Nucleus accumbens (tissue), 56 donors: ENCODE results near the gene NR1H3.
"Not testable (repeated sequence)": the region's sequence is repeated elsewhere in the genome, so short reads cannot be mapped to it uniquely, and the experiment has no call there.

Experiments
- DNase-seq, 56 donors: peaks; one replicate each; lab custom pipeline; 2025; lab: John Stamatoyannopoulos, UW

Gene NR1H3

DNA sequence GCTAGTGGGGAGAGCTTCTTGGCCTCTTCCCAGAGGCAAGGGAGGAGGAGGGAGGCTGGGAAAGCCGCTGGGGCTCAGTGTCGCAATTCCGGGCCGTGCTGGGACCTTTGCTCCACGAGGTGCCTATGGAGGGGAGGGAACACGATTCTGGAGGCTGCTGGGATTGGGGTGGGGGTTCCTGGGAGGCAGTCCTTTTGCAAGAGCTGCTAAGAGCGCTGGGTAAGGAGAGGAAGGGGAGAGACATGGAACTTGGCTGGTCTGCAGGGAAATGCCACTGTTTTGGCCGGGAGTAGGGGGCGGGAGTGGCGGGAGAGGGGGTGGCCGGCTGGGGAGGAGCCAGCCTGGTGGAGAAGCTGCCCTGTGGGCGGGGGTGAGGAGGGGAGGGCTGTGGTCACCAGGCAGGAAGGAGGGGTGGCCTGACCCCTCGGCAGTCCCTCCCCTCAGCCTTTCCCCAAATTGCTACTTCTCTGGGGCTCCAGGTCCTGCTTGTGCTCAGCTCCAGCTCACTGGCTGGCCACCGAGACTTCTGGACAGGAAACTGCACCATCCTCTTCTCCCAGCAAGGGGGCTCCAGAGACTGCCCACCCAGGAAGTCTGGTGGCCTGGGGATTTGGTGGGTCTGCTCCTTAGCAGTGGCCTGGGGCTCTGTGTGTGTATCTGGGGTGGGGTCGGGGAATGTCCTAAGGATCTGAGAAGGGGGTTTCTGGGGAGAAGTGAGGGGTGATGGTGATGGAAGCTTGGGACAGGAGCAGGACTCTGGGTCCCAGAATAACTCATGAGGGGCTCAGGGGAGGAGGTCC, at the start of gene NR1H3:
Gene NR1H3, plus strand, starts transcription at position 480 of the 800 bp plus-strand sequence. CDS start 1,221 bp downstream, outside the sequence.
- peak in 29 of 56 donors; percentile 14 to 67 (median 36) for DNase-seq

- DNase-seq, result not testable (repeated sequence)
Measured at GRCh38 chr11:47208008-47208552, 49.7 kb upstream of the NR1H3 start.

DNA sequence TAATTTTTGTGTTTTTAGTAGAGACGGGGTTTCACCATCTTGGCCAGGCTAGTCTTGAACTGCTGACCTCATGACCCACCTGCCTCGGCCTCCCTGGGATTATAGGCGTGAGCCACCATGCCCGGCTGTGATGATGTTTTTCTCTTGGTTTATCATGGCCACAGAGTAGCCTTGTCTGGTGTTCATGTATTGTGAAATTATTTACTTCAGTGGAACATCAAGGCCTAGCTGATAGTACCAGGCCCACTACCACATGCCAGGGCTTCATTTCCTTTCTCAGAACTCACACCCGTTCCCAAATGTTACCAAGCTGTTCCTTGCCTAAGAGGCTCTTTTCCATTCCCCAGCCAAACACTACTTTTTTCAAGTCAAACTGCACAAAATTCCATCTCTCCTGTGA, 49.2 kb upstream of the NR1H3 start:
- DNase-seq, result no peak

DNA sequence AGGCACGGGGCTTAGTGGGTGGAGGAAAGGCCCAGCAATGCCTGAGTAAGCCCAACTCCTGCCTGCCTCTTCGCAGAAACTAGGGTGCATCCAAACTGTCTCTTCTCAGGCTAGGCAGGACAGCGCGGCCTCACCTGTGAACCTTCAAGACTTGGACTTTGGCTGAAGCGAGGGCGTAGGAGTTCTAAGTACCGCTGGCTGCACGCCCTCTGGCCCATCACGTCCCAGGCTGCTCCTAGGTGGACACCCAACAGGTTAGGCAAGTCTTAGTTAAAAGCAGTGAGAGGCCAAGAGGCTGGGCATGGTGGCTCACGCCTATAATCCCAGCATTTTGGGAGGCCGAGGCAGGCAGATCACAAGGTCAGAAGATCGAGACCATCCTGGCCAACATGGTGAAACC, 44.9 kb upstream of the NR1H3 start:
- no peak for DNase-seq

DNA sequence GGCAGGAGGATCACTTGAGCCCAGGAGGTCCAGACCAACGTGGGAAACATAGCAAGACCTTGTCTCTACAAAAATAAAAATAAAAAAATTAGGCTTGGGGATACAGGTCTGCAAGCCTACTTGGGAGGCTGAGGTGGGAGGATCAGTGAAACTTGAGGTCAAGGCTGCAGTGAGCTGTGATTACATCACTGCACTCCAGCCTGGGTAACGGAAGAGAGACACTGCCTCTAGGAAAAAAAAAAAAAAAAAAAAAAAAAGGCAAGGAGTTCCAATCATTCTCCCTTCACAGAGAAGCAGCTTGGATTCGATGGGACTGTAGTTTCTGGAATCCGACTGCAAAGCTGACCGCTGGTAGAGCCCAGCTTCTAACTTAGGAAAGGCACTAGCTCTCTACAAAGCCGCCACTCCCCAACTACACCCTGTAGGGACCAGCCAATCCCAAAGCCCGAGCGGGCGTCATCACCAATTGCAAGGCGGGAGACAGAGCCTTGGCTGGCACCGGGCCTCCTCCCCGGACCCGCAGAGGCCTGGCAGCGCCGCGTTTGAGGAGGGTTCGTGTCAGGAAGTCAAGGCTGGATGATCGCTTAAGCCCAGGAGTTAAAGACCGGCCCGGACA, 43.7 kb upstream of the NR1H3 start:
- peak; percentile 49 to 96 (median 88) for DNase-seq

GRCh38 chr11:47215366-47215910, 42.4 kb upstream of the NR1H3 start:
- DNase-seq, result peak in 1 of 56 donors; percentile 15

DNA sequence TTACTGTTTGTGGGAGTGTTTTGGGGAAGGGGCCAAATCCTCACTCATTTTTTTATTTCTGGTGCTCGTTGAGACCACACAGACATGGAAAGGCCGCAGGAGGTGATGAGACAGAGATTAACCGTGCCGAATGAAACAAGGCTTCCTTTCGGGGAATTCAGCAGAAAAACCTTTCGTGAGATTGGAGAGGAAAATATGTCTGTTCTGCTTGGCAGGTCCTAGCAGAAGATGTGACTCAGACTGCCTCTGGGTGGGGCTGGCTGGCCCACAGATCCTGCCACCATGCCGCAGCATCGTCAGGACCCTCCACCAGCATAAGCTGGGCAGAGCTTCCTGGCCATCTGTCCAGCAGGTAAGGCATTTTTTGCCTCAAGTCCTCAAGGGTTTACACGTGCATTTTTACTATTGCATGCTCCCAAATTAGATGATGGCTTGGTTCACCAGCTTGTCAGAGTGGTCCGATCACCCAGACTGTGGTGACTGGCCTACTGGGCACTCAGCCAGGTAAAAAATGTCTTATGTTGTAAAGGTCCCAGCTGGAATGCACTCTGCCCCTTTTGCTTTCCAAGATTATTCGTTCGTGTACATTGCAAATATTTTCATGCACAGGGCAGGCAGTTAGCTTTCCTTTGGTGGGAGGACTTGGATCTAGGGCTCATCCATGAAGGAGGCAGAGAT, 41.5 kb upstream of the NR1H3 start:
- peak in 7 of 56 donors; percentile 2 to 61 (median 6) for DNase-seq

DNA sequence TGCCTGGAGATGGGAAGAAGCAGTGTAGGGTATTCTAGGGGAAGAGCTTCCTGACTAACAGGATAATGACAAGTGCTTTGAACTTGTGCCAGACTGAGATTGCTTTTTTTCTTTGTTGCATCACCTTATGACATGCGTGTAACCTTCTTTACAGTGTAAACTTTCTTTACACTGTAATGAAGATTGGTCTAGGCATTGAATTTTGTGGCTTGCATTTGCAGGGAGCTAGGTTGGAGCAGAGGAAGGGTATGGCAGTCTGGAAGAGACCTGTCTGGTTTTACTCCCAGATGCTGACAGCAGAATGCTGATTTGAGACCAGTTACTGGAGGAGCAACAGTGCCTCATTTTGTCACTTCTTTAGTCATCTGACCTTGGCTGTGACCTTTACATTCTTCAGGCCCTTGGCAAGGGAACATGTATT, 37.4 kb upstream of the NR1H3 start:
- DNase-seq, result no peak

DNA sequence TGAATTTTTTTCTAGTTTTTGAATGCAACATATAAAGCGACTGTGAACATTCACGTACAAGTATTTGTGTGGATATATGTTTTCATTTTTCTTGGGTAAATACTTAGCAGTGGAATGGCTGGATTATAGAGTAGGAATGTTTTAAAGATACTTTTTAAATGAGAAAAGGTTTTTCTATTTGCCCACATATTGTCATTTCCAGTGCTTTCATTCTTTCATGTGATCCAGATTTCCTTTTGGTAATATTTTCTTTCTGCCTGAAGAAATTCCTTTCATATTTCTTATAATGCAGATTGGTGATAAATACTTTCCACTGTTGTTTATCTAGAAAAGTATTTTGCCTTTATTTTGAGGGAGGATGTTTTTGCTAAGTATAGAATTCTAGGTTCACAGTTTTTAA, 35.1 kb upstream of the NR1H3 start:
- DNase-seq, result no peak

DNA sequence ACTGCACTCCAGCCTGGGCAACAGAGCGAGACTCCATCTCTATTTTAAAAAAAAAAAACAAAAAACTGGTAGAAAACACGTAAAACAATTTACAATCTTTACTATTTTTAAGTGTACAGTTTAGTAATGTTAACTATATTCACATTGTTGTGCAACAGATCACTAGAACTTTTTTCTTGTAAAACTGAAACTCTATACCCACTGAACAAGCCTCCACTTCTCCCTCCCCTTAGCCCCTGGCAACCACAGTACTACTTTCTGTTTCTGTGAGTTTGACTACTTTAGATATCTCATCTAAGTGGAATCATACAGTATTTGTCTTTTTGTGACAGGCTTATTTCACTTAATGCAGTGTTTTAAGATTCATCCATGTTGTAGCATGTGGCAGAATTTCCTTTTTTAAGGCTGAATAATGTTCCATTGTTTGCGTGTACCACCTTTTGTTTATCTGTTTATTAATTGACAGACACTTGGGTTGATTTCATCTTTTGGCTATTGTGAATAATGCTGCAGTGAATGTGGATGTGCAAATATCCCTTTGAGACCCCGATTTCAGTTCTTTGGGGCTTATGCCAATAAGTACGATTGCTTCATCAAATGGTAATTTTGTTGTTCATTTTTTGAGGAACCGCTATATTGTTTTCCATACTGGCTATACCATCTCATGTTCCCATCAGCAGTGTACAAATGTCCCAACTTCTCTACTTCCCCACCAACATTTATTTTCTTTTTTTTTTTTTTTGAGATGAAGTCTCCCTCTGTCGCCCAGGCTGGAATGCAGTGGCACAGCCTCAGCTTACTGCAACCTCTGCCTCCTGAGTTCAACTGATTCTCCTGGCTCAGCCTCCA, 32.0 kb upstream of the NR1H3 start:
- DNase-seq, result no peak

DNA sequence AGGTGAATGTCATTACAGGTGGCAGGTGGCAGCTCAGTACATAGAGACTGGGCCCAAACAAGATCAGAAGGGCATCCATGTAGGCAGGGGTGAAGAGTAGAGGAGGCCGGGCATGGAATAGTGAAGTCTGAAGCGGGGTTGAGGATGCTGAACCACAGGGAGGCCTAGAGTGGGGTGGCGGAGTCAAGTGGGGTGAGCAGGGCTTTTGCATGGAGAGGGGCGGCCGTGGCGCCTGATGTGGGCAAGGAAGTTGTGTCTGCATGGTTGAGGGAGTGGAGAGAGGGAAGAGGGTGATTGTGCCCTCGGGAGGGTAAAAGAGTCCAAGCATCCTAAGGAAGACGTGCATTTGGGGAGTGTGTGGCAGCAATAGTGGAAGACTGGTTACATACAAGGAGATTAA, 28.6 kb upstream of the NR1H3 start:
- no peak for DNase-seq

- DNase-seq, result no peak
Measured at GRCh38 chr11:47233051-47233450, 24.7 kb upstream of the NR1H3 start.

DNA sequence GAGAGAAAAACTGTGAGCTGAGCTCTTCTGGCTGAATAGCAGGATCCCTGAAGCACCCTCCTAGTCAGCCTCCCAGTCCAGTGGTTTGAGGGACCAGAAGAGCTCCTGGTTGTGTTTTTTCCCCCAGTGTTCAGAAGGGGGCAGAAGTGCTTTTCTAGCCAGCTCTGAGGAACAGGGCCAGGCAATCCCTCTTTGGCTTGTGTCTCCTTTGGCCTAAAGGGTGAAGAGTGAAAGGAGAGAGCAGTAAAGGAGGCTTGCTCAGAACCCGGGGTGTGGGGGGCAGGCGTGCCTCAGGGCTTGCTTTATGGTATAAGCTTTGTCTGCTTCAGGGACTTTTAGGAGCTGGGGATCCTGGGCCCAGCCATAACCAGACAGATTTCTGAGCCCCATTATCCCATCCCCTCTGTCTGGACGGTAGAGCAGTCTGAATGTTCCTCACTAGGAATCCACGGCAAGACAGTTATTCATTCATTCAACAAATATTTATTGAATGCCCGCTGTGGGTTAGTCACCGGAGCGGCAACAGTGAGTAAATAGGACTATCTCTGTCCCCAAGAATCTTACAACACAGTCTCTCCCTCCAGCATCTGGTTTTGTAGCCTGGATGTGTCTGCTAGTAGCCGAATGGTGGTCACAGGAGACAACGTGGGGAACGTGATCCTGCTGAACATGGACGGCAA, 23.7 kb upstream of the NR1H3 start:
- peak in 4 of 56 donors; percentile 2 to 16 (median 11) for DNase-seq

DNA sequence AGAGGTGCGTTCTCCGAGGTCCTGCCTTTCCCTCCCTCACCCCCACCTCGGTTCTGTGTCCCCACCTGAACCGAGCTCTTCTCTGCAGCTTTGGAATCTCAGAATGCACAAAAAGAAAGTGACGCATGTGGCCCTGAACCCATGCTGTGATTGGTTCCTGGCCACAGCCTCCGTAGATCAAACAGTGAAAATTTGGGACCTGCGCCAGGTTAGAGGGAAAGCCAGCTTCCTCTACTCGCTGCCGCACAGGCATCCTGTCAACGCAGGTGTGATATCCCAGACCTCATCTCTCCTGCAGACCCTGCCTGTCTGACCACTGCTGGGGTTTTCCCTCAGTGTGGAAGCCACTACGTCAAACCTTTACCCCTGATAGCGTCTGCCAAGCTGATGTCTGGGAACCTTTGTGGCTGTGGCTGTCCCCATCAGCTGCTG, 23.1 kb upstream of the NR1H3 start:
- DNase-seq, result peak in 1 of 56 donors; percentile 17

DNA sequence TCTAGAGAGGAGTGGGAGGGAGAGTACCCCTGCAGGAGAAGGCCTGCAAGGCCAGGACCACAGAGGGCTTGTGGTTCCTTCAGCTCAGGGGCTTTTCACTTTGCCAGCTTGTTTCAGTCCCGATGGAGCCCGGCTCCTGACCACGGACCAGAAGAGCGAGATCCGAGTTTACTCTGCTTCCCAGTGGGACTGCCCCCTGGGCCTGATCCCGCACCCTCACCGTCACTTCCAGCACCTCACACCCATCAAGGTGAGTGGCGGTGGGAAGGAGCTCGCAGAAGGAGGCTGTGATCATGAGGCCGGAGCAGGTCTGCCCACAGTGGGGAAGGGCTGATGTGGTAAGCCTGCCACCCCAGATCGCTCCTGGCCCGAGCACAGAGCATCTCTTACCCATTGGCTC, 22.6 kb upstream of the NR1H3 start:
- DNase-seq, result no peak

GRCh38 chr11:47236482-47236881, 21.3 kb upstream of the NR1H3 start:
- DNase-seq, result no peak

DNA sequence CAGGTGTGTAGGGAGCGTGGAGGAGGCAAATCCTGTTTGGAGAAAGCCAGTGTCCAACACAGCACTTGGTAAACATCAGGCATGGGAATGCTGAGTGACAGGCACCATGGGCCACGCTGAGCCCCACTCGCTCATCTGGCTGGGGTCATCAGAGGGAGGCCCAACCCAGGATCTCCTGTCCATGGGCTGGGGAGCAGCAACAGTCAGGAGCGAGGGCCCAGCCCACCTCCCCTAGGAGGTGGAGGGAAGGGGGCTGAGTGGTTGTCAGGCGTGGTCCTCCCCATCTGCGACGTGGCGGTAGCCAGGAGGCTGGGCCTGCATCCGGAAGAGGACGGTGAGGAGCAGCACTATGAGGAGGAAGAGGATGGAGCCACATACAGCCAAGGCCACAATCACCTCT, 17.9 kb upstream of the NR1H3 start:
- no peak for DNase-seq

DNA sequence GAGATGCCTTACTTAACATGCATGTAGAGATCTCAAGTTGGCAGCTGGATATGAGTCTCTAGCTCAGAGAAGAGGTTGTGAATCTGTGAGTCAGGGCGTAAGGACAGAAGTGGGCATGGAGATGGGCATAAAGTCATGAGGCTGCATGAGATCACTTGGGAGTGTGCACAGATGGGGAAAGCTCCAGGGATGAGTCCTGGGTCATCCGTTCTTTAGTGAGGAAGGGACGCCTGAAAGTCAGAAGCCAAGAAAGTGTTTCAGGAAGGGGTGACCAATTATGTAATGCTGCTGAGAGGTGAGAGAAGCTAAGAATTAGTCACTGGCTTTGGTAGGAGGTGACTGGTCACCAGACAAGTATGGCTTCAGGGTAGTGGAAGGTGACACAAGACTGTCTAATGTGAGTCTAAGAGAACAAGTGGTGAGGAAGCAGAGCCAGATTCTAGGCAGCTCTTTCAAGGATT, 15.9 kb upstream of the NR1H3 start:
- no peak for DNase-seq

- no peak for DNase-seq
Measured at GRCh38 chr11:47242596-47243192, 15.1 kb upstream of the NR1H3 start.
